GM21723 (cell line): ENCODE data around the gene DNAJC7.
"Not testable (repeated sequence)": the region's sequence is repeated elsewhere in the genome, so short reads cannot be mapped to it uniquely, and the experiment has no call there.

Experiments used
- ATAC-seq: cut with Tn5 transposase; IDR thresholded peaks from one replicate; pipeline ENCODE4 v1.9.1; 2021; ENCODE audit warnings: mild to moderate bottlenecking, moderate library complexity; ENCODE audit not compliant: unreplicated experiment

DNAJC7 gene

DNA sequence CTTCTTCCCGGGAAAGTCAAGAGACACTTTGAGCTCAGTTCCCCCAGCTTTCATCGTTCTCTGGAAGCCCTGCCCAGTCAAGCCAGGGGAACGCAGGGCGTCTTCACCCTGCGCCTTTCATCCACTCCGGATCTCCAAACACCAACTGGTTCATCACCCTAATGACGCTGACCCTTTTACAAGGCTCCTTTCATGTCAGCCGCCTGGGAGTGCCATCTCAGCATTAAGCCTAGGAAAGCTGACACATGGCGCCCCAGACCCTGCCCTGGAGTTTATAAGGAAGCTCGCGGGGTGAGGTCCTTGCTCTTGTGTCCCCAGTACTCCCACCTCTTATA lies 594 bp upstream of the DNAJC7 start:
- ATAC-seq, result no peak

DNA sequence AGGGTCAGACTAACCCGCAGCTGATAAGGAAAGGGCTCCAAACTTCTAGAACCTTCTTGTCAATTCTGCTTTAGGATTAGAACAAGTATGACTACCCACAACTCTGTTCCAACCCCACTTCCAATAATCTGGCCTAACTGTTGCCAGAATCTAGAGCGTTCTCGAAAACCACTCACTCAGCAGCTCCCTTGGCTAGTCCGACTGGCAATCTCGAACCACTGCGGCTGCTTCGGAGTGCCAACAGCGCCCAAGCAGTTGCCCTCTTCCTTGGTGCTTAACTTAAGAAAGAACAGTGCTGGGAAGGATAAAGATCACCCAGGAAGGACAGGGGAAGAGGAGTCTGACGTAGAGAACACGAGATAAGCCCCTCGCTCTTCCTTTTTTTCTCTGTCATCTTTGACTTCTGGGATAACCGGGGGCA lies 818 bp downstream of the DNAJC7 start:
- no peak for ATAC-seq

DNA sequence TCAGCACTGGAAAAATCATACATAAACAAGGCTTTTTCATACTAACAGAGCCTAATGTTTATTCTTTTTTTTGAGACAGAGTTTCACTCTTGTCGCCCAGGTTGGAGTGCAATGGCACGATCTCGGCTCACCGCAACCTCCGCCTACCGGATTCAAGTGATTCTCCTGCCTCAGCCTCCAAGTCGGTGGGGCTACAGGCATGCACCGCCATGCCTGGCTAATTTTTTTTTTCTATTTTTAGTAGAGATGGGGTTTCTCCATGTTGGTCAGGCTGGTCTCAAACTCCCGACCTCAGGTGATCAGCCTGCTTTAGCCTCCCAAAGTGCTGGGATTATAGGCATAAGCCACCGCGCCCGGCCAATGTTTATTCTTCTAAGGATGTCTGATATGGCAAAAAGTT lies 3.5 kb downstream of the DNAJC7 start:
- ATAC-seq, result not testable (repeated sequence)

DNA sequence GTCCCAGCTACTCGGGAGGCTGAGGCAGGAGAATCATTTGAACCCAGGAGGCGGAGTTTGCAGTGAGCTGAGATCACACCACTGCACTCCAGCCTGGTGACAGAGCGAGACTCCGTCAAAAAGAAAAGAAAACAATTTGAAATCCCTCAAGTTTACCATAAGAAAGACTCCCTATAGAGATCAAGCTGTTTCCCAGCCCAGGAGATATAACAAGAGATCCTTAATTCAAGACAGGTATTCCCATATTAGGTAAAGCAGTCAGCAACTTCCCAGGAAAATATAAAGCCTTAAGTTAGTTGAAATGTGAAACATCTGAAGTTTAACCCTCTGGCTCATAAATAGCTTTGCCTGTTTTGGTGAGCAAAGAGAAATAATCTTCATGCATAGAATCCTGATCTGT lies 4.9 kb downstream of the DNAJC7 start:
- ATAC-seq, result not testable (repeated sequence)

DNA sequence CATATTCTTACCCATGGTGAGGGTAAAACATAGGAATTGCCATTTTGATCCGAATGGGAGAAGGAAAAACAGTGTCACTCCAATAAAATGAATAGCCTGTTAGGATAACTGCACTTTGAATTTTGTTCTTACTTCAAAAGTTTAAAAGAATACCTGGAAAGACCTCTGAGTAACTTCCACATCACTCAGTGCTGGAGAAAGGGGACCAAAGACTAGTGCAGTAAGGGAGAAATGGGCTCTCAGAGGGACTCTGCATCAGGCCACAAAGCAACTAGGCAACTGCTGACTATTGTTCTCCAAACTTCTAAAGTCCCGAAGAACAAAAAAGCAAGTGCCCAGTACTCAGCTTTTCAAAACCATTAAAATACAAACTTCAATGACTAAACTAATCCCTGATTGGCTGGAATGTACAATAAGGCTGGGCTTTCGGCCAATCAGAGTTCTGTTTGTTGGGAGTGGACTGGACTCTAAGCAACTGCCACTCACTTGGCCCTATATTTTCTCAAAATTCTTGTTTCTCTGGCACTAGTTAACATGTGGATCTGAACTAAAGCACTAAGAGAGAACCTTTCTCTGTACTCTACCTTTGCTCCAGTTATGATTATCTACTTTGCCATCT lies 6.2 kb downstream of the DNAJC7 start:
- no peak for ATAC-seq

DNA sequence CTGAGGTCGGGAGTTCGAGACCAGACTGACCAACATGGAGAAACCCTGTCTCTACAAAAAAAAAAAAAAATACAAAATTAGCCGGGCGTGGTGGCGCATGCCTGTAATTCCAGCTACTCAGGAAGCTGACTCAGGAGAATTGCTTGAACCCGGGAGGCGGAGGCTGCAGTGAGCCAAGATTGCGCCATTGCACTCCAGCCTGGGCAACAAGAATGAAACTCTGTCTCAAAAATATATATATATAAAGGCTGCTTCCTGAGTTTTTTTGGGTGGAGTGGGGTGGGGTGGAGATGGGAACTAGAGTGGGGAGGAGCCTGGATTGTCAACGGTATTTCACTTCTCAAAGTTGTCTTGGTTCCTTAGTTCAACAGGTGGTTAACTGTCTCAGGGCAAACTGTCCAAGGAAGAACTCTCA lies 7.0 kb downstream of the DNAJC7 start:
- not testable (repeated sequence) for ATAC-seq

DNA sequence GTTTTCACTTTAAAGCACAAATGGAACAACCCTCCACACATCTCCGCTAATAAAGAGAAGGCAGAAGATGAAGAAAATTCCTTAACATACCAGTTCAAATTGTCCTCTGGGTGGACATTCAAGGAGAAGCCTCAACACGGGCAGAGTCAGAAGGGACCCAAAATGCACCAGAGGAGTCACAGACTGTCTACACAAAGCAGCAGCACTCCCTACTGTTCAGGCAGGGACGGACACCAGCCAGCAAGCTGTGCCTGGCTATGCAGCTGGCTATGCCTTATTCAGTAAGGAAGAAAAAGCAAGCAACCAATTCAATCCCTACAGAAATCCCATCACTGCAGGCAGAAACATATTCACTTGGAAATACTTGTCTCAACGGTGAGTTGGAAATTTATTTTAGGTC lies 8.1 kb downstream of the DNAJC7 start:
- no peak for ATAC-seq

DNA sequence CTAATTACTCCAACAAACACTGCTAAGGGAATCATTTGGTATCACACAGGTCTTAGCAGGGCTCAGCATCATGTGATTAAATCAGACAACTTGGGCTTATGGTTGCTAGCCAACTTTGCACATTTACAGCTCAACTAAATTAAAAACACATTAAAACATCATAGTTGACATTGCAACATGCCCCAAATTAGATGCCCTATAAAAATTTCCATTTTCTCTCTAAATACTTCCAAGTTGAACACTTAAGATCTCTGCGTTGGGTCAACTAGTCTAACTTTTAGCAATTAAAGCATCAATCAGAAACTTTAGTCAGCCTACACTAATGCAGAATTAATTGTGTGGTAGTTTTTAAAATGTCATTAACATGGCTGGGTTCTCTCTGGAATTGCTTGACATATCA lies 12.1 kb downstream of the DNAJC7 start:
- ATAC-seq, result no peak

DNA sequence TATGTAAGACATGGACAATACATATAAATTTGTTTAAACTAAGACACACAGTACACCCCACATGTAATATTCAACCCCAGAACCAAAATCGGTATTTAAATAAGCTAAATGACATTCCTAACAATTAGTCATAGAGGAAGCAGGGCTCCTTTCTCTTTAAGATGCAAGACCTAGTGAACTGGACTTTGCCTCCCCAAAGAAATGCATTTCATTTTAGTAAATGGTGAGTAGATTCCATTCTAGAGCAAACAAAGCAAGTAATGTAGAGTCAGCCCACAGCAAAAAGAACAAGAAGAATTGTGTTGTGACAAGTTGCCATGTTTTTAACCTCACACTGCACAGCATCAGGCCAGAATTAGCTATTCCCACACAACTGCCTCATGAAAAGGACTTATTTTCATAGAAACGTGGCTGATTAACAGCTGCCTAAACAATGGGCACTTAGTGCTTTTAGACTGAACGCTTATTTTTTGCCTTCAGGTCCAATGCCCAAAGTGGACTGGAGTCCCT lies 14.4 kb downstream of the DNAJC7 start:
- no peak for ATAC-seq

DNA sequence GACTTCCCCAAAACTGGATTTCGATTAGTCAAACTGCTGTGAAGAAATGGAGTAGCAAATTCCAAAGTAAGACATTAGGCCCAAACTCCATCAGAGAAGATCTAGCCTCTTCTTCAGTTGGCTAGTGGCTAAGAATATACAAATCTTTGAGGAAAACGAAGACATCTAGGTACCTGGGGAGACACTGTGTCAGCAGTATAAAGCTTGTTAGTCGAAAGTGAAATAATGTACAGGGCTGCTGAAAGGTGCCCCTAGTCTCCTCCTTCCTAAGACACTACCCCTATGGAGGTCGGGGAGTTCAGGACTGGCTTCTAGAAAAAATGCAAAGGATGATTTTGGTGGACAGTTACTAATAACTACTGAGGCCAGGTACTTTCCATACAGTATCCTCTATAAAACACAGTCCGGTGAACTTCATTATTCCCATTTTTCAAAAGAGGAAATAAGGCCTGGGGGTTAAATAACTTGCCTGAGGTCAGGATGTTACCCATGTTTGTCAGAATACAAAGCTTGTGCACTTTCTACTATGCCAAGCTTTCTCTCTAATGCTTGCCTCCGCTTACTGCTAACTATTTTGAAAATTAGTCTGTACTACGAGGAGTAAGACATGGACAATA lies 15.0 kb downstream of the DNAJC7 start:
- no peak for ATAC-seq

DNA sequence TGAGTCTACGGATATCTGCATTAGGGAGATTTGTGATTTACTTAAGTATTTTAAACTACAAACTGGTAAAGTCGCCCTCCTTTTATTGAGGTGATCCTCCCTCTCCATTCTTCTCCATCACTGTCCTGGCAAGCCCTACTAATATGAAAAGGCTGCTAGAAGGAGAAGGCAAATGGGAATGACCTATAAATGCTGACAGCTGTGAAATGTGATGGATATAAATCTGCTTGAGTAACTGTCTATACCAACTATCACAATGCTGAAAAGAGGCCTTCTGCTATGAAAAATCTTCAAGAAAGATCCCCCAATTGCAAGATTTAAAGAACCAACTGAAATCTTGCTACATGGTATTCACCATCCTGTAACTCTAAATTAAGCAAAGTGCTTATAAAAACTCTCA lies 15.5 kb downstream of the DNAJC7 start:
- no peak for ATAC-seq

DNA sequence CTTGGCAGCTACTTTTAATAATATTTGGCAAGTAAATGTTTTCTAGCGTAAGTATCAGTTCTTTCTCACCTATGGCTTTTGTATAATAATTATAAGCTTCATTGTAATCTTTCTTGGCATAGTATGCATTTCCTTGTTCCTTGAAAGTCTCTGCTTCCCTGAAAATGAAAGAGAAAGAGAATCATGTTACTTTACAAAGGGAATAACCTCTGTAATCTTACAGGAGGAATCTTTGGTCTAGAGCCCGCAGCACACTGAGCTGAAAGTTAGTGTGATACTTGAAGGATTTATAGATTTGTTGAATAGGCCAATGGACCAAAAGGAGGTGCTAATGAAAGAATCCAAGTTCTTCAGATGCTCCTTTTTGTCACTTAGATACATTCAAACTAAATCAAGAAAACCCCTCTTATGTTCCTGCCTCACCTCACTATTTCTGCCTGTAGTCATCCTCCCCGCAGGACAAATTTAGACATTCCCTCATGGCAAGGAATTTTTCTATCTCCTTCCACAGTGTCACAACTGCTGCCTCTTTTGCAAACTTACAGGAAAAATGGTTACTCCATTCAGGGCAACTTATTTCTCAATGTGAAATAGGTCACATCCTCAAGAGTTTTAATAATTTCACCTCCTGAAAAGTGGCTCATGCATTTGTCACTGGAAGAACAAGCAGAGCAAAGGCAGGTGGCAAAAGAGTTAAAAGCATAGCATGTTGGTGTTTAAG lies 16.7 kb downstream of the DNAJC7 start:
- no peak for ATAC-seq

DNA sequence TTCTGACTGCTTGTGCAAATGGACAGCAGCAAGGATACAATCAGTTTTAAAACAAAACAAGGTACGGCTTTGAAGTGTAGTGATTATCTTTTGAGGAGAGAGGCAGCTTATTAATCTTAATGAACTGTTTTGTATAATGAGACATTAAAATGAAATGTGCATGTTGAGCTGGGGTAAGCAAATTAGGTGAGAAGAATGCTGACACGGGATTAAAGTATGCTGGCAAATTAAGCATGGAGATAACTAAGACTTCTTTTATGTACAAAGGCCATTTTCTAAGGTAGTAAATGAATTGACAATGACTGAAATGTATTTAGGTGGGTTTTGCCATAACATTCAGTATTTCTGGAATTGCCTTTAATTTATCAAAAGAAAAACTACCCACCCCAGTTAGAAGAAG lies 18.7 kb downstream of the DNAJC7 start:
- ATAC-seq, result no peak

DNA sequence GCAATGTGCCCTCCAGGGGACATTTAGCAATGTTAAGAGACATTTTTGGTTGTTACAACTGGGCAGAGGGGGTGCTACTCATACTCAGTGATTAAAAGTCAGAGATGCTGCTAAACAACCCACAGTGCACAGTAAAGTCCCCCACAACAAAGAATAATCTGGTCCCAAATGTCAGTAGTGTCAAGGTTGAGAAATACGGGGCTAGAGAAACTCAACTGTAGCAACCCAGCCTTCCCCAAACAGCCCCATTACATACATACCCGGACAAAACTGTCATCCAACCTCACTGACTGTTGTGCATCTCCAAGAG lies 20.4 kb downstream of the DNAJC7 start:
- no peak for ATAC-seq

DNA sequence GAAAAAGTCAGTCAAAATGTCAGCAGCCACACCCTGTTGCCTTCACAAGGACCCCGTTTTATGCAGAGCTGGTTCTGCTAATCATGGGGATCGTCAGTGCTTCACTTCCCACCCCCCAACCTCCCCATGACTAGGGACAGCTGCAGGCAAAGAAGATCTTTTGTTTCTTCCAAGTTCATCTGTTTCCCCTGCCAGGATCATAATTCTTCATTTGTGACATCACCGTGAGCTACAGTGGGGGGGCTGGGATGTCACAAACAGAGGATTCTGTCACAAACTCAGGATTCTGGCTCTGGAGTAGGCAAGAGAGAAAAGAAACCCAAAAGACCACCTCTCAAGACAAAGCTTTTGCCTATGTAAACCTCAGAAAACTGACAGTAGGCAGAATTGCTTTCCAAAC lies 24.7 kb downstream of the DNAJC7 start:
- ATAC-seq, result no peak

DNA sequence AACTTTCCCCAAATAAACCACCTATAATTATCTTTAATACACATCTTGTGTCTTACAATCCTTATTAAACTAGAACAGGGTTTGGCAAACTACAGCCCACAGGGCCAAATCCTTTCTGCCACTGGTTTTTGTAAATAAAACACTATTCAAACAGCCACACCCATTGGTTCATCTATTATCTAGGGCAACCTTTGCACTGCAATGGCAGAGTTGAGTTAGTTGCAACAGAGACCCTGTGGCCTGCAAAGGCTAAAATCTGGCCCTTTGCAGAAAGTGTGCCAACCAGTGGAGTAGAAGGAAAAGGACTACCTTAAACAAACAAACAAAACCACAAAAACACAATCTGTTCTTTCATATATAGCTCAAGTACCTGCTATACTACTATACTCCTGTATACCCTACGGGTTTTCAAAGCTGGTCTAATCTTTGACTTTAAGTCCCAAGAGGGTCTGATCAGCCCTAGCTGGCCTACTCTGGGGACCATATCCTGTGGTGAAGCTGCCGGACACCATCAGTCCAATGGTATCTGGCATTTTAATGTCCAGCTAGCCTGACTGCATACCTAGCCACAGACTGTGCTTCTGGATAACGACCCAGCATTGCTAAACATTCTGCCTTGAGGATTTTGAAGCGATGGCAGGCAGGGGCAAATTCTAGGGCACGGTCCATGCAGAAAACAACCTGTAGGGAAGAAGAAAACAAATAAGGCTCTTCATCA lies 27.4 kb downstream of the DNAJC7 start:
- ATAC-seq, result no peak

DNA sequence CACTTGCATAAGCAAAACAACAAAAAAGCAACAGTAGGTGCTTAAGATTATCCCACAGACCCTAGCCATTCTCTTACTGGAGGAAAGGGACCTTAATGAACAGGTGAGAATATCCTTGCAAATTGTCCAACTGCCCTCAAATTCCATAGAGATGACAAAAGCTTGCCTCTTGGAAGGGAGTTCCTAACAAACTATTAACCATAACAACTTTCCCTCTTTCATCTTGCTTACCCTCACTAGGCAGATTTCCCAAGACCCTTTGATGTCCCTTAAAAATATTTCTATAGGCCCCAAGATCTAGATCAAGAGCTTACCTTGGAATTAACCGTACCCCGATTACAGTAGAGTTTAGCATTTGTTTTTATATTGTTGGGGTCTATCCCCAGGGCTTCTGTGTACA lies 28.8 kb downstream of the DNAJC7 start:
- no peak for ATAC-seq

DNA sequence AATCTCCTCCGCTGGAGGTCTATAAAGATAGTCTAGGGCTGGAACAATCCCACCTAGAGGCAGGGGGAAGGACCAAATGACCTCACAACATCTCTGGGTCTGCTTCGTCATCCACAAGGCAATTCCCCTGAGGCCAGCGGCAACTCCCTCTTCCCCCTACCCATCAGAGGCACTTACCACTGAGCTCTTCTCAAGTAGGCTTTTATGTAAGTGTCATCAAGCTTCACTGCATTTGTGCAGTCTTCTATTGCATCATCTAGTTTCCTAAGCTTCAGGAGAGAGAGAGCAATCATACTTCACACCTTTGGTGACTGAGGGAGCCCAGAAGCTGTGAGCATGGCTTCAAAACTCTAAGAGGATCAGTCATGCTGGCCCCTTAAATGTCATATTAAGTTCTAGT lies 29.6 kb downstream of the DNAJC7 start:
- no peak for ATAC-seq

DNA sequence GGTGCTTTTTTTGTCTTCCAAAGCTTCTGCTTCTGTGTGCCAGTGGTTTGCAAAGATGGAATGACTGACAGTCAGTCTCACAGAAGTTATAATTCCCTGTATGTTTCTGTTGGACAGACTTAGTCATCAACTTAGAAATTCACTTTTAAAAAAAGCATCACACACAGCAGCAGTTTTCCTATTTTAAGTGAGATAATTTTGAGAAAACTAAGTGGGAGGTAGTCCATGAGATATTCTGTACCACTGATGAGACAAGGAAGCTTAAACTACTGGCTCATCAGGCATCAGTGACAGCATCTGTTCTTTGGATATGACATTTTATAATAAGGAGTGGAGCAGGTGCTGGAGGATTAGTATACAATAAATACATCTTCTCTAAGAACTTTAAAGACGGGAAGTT lies 30.6 kb downstream of the DNAJC7 start:
- no peak for ATAC-seq

DNA sequence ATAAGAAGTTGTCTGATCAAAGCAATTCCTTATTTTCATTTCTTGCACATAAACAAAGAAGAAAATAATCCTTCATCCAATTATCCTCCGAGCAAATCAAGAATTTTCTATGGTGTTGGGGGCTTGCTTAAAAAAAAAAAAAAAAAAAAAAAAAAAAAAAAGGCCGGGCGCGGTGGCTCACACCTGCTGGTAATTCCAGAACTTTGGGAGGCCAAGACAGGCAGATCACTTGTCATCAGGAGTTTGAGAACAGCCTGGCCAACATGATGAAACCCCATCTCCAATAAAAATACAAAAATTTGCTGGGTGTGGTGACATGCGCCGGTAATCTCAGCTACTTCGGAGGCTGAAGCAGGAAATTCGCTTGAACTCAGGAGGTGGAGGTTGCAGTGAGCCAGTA lies 31.3 kb downstream of the DNAJC7 start:
- no peak for ATAC-seq

DNA sequence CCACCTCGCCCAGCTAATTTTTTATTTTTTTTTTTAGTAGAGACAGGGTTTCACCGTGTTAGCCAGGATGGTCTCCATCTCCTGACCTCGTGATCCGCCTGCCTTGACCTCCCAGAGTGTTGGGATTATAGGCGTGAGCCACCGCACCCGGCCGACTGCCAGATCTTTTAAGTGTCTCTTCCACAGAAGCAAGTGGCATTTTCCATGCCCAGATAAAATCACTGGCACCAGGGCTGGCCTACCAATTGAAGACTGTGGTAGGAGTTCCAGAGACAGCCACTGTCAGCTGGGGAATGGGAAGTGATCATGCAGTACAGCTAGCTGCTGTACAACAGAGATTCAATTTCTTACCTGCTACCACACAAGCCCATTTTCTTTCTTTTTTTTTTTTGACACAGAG lies 32.8 kb downstream of the DNAJC7 start:
- no peak for ATAC-seq
